ENCODE measurements around the gene AP1S2.
"Not testable (repeated sequence)": the region's sequence is repeated elsewhere in the genome, so short reads cannot be mapped to it uniquely, and the experiment has no call there.

- TF ChIP-seq CTCF (conservative IDR thresholded peaks at IDR 0.05; ENCODE audit: low read length); EZH2phosphoT487 (IDR thresholded peaks at IDR 0.05; ENCODE audit: borderline replicate concordance): not testable (repeated sequence)
These were observed 23.3 kb downstream of the AP1S2 start for GRCh38 chrX:15831347-15831746.

Data from Loucy (cell line).